Muscle of arm (tissue), 12 donors: ENCODE data around the gene CASZ1. TPM values are rescaled to one million over a fixed set of nuclear protein-coding genes. Genes with fewer than 3 reads are reported as not detected.

ENCODE experiments used
- DNase-seq: peaks from one replicate; pipeline ENCODE4 v3.0.0-alpha.2; 2013
- polyA plus RNA-seq, 12 donors: library from polyadenylated mRNA; unstranded; fragments of 120-200 nt; gene quantifications; one replicate each; pipeline ENCODE4 v1.2.1, GENCODE V29; 2013; ENCODE audit not compliant: insufficient read length in 12 of 12

CASZ1 gene
- polyA plus RNA-seq, 12 donors, result 25.8 to 351 (median 49.7) TPM

- DNase-seq, result no peak
Observed at GRCh38 chr1:10608690-10609089, 187.8 kb downstream of the CASZ1 start.

GRCh38 chr1:10607228-10607627 lies 189.2 kb downstream of the CASZ1 start:
- DNase-seq, result no peak

GRCh38 chr1:10606064-10606463 lies 190.4 kb downstream of the CASZ1 start:
- DNase-seq, result no peak

- no peak for DNase-seq
Observed at GRCh38 chr1:10604966-10605365, 191.5 kb downstream of the CASZ1 start.

GRCh38 chr1:10602936-10603335 lies 193.5 kb downstream of the CASZ1 start:
- no peak for DNase-seq

GRCh38 chr1:10601342-10602070 lies 194.9 kb downstream of the CASZ1 start:
- DNase-seq, result no peak

- no peak for DNase-seq
Observed at GRCh38 chr1:10599194-10599861, 197.1 kb downstream of the CASZ1 start.

GRCh38 chr1:10598389-10598702 lies 198.1 kb downstream of the CASZ1 start:
- DNase-seq, result peak; percentile 16

GRCh38 chr1:10597492-10598388 lies 198.7 kb downstream of the CASZ1 start:
- DNase-seq, result no peak

GRCh38 chr1:10596780-10597179 lies 199.7 kb downstream of the CASZ1 start:
- no peak for DNase-seq

- no peak for DNase-seq
Observed at GRCh38 chr1:10594595-10595223, 201.7 kb downstream of the CASZ1 start.

- DNase-seq, result no peak
Observed at GRCh38 chr1:10593750-10594149, 202.7 kb downstream of the CASZ1 start.

GRCh38 chr1:10592373-10592772 lies 204.1 kb downstream of the CASZ1 start:
- DNase-seq, result no peak

GRCh38 chr1:10591010-10591409 lies 205.4 kb downstream of the CASZ1 start:
- DNase-seq, result no peak

GRCh38 chr1:10589074-10589473 lies 207.4 kb downstream of the CASZ1 start:
- DNase-seq, result no peak

GRCh38 chr1:10588640-10589039 lies 207.8 kb downstream of the CASZ1 start:
- DNase-seq, result no peak

Other genes with a start within 250 kb of the CASZ1 start
- 100 to 1,000 TPM in 11 of 12 donors, not detected in 1; 117 to 223 (median 184) TPM for gene TARDBP, start 216.0 kb upstream of the CASZ1 start, polyA plus RNA-seq